Measurements from ENCODE around the gene MIA. TPM values are rescaled to one million over a fixed set of nuclear protein-coding genes. Genes with fewer than 3 reads are reported as not detected.
A peak's percentile ranks its signal among the peaks of the same experiment; 100 is the strongest.

Gene MIA
- total and polyA plus RNA-seq, 12 donors = 0.63 to 2.4 (median 1.1) TPM; not detected in 5

GRCh38 chr19:40756502-40757110 is 18.7 kb upstream of the MIA start:
- TF ChIP-seq, protein P1, sequence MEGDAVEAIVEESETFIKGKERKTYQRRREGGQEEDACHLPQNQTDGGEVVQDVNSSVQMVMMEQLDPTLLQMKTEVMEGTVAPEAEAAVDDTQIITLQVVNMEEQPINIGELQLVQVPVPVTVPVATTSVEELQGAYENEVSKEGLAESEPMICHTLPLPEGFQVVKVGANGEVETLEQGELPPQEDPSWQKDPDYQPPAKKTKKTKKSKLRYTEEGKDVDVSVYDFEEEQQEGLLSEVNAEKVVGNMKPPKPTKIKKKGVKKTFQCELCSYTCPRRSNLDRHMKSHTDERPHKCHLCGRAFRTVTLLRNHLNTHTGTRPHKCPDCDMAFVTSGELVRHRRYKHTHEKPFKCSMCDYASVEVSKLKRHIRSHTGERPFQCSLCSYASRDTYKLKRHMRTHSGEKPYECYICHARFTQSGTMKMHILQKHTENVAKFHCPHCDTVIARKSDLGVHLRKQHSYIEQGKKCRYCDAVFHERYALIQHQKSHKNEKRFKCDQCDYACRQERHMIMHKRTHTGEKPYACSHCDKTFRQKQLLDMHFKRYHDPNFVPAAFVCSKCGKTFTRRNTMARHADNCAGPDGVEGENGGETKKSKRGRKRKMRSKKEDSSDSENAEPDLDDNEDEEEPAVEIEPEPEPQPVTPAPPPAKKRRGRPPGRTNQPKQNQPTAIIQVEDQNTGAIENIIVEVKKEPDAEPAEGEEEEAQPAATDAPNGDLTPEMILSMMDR (IDR thresholded peaks at IDR 0.05) = no peak
- Histone ChIP-seq H3K9me3 (no peaks in the 10 kb centered on the region), H3K36me3 (peaks cover 0 to 73% (median 41%) of the 10 kb centered on the region in 9 donors), H3K4me3 (no peak overlapping the region), H3K27me3 (no peaks in the 10 kb centered on the region), H3K4me1 (peaks cover 2 to 61% (median 48%) of the 10 kb centered on the region in 9 donors), H3K27ac (peak overlapping the region in 1 of 10 donors; percentile 16)
- intact Hi-C loops (cut with DNase I) = no loop called here
- ATAC-seq (no peak), DNase-seq (no peak)
- WGBS, 2 donors = 79 to 89% methylated on average over 11 of the region's 11 CpGs

DNA sequence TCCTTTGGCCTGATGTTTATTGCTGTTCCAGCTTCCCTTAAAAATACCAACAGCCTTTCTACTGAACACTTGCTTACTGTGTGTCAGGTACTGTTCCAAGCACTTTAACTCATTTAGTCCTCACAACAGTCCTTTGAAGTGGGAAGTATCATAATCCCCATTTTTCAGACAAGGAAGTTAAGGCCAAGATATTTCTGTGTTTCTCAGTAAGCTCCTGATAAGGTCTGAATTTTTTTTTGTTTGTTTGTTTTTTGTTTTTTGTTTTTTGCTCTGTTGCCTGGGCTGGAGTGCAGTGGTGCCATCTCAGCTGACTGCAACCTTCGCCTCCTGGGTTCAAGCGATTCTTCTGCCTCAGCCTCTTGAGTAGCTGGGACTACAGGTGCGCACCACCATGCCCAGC is 16.8 kb upstream of the MIA start:
- H3K27me3 ChIP-seq = no peaks in the 10 kb centered on the region
- TF ChIP-seq, protein P1 (IDR thresholded peaks at IDR 0.05) = no peak
- DNase-seq (no peak), ATAC-seq (no peak)
- peaks cover 0 to 45% (median 33%) of the 10 kb centered on the region in 9 donors for H3K4me1 ChIP-seq
- no peak overlapping the region for H3K27ac ChIP-seq
- H3K36me3 ChIP-seq = peaks cover 0 to 92% (median 59%) of the 10 kb centered on the region in 9 donors
- no peak overlapping the region for H3K4me3 ChIP-seq
- WGBS, 2 donors = 95 to 97% methylated on average over 3 of the region's 3 CpGs
- H3K9me3 ChIP-seq = no peaks in the 10 kb centered on the region
- intact Hi-C loops (cut with DNase I) = no loop called here

DNA sequence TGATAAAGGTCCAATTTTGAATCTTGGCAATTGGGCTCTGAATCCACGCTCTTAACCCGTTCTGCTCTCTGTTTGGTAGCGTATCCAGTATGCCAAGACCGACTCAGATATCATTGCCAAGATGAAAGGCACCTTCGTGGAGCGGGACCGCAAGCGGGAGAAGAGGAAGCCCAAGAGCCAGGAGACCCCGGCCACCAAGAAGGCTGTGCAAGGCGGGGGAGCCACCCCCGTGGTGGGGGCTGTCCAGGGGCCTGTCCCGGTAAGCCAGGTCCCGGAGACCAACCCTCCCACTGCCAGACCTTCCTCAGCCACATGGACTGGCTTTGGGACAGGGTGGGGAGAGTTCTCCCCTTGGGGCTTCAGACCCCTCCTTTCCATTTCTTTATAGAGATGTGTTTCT is 16.0 kb upstream of the MIA start:
- no peak for ATAC-seq
- H3K36me3 ChIP-seq = peaks cover 0 to 98% (median 67%) of the 10 kb centered on the region in 9 donors
- intact Hi-C loops (cut with DNase I) = no loop called here
- TF ChIP-seq, protein P1 (IDR thresholded peaks at IDR 0.05) = no peak
- H3K9me3 ChIP-seq = no peaks in the 10 kb centered on the region
- peaks cover 0 to 36% (median 26%) of the 10 kb centered on the region in 9 donors for H3K4me1 ChIP-seq
- no peaks in the 10 kb centered on the region for H3K27me3 ChIP-seq
- WGBS, 2 donors = 94% methylated on average over 13 of the region's 13 CpGs
- no peak for DNase-seq
- H3K4me3 ChIP-seq = no peak overlapping the region
- H3K27ac ChIP-seq = no peak overlapping the region

DNA sequence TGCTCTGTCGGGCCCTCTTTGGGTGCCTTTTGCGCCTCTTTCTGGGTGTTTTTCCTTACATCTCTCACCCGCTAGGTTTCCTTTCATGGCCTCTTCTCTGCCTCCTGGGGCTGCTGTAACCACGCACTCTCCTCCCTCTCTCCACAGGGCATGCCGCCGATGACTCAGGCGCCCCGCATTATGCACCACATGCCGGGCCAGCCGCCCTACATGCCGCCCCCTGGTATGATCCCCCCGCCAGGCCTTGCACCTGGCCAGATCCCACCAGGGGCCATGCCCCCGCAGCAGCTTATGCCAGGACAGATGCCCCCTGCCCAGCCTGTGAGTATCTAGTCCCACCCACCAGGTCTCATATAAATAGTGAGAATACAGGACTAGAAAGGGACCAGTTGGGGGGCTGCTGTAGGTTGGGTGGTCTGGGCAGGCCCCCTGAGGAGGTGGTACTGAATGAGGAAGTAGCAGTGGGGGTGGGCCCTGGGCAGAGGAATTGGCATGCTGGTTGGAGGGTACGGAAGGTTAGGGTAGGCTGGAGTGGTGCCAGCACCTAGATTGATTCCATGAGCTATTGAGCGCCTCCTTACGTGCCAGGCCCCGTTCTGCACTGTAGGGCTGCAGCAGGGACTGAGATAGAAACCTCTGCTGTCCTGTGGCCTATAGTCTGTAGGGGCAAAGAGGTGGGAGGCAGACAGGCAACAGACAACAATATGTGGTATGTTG is 12.4 kb upstream of the MIA start:
- Histone ChIP-seq H3K4me1 (peaks cover 0 to 15% (median 7%) of the 10 kb centered on the region in 9 donors), H3K27ac (no peak overlapping the region), H3K27me3 (no peaks in the 10 kb centered on the region), H3K9me3 (no peaks in the 10 kb centered on the region), H3K4me3 (no peak overlapping the region), H3K36me3 (peaks cover 0 to 95% (median 87%) of the 10 kb centered on the region in 9 donors)
- ATAC-seq (no peak), DNase-seq (no peak)
- 92 to 93% methylated on average over 17 of the region's 17 CpGs for WGBS, 2 donors
- TF ChIP-seq, protein P1 (IDR thresholded peaks at IDR 0.05) = no peak
- intact Hi-C loops (cut with DNase I) = no loop called here
